IMR-90 (cell line): Measurements from ENCODE around the gene ADAMTS12. TPM values are rescaled to one million over a fixed set of nuclear protein-coding genes. Genes with fewer than 3 reads are reported as not detected.

ENCODE experiments used
- ATAC-seq: fragments of 200-7000 bp; cut with Tn5 transposase; 2 replicates; pipeline ENCODE4 v1.9.1; 2020; ENCODE audit warnings: low read depth, mild to moderate bottlenecking, moderate library complexity
- BruUV-seq: library from RNA; stranded (reverse); fragments of 400-500 nt; replicated peaks from 2 replicates; lab custom pipeline; 2021; lab: Mats Ljungman, UMichigan
- CTCF ChIA-PET: fragments of 300-600 bp; formaldehyde crosslinking; extraction: SDS; loops from one replicate; lab custom pipeline; 2021; ENCODE audit warnings: antibody characterized with exemption; lab: Yijun Ruan, JAX
- POLR2A ChIA-PET: fragments of 300-600 bp; sonication (Branson Sonifier 250); formaldehyde crosslinking; loops from one replicate; lab custom pipeline; 2022; ENCODE audit warnings: antibody characterized with exemption; ENCODE audit not compliant: unreplicated experiment; lab: Charles Lee
- DNase-seq: peaks from one replicate; pipeline ENCODE4 v3.0.0; 2013
- H2AFZ ChIP-seq: replicated peaks from 2 replicates; pipeline ENCODE3; 2013; ENCODE audit warnings: low read length, mild to moderate bottlenecking; ENCODE audit not compliant: poor library complexity
- H2AK5ac ChIP-seq: 2 replicates; pipeline ENCODE4 v1.6.1; 2013; ENCODE audit warnings: low read depth, low read length, inconsistent platforms
- H2AK9ac ChIP-seq: replicated peaks from 2 replicates; pipeline ENCODE3; 2013; ENCODE audit warnings: mild to moderate bottlenecking, low read depth, low read length, moderate library complexity; ENCODE audit not compliant: poor library complexity
- H2BK120ac ChIP-seq: 2 replicates; pipeline ENCODE4 v1.6.1; 2013; ENCODE audit warnings: low read depth, low read length, inconsistent platforms
- H2BK15ac ChIP-seq: 3 replicates; pipeline ENCODE4 v1.6.1; 2013; ENCODE audit warnings: low read depth, low read length, inconsistent platforms
- H2BK20ac ChIP-seq: 2 replicates; pipeline ENCODE4 v1.6.1; 2013; ENCODE audit warnings: low read depth, mild to moderate bottlenecking, inconsistent platforms, low read length, moderate library complexity
- H2BK5ac ChIP-seq: 2 replicates; pipeline ENCODE4 v1.6.1; 2013; ENCODE audit warnings: mild to moderate bottlenecking, low read depth, low read length, inconsistent platforms; ENCODE audit not compliant: poor library complexity, severe bottlenecking
- H3K14ac ChIP-seq: replicated peaks from 2 replicates; pipeline ENCODE4 v1.6.1; 2013; ENCODE audit warnings: low read depth, low read length, inconsistent platforms
- H3K18ac ChIP-seq: 2 replicates; pipeline ENCODE4 v1.6.1; 2013; ENCODE audit warnings: low read depth, low read length, control low read depth
- H3K23ac ChIP-seq: 2 replicates; pipeline ENCODE4 v1.6.1; 2013; ENCODE audit warnings: low read depth, low read length, inconsistent platforms
- H3K27ac ChIP-seq: 2 replicates; pipeline ENCODE4 v1.5.1; 2013; ENCODE audit warnings: mild to moderate bottlenecking, control low read depth, low read length; ENCODE audit not compliant: insufficient read depth
- H3K27me3 ChIP-seq: 2 replicates; pipeline ENCODE4 v1.6.1; 2013; ENCODE audit warnings: low read length; ENCODE audit not compliant: control insufficient read depth, insufficient read depth
- H3K36me3 ChIP-seq: 2 replicates; pipeline ENCODE4 v1.6.1; 2013; ENCODE audit warnings: low read length, mixed read lengths; ENCODE audit not compliant: control insufficient read depth, insufficient read depth
- H3K4ac ChIP-seq: 2 replicates; pipeline ENCODE4 v1.6.1; 2013; ENCODE audit warnings: low read depth, low read length, inconsistent platforms
- H3K4me1 ChIP-seq: 2 replicates; pipeline ENCODE4 v1.6.1; 2013; ENCODE audit warnings: low read length, mixed read lengths; ENCODE audit not compliant: control insufficient read depth, insufficient read depth
- H3K4me2 ChIP-seq: 2 replicates; pipeline ENCODE4 v1.6.1; 2013; ENCODE audit warnings: low read depth, mild to moderate bottlenecking, control low read depth, low read length, moderate library complexity
- H3K4me3 ChIP-seq: 2 replicates; pipeline ENCODE4 v1.5.1; 2013; ENCODE audit warnings: low read depth, mild to moderate bottlenecking, control low read depth, low read length, moderate library complexity; ENCODE audit not compliant: insufficient read depth
- H3K56ac ChIP-seq: 2 replicates; pipeline ENCODE4 v1.6.1; 2013; ENCODE audit warnings: low read length, inconsistent platforms; ENCODE audit not compliant: insufficient read depth; ENCODE audit errors: extremely low read depth
- H3K79me1 ChIP-seq, 2 experiments: 2 replicates each; pipeline ENCODE4 v1.6.1; 2013; ENCODE audit warnings: low read length in 2 of 2, inconsistent platforms in 1 of 2, low read depth in 1 of 2
- H3K9ac ChIP-seq: 2 replicates; pipeline ENCODE4 v1.6.1; 2013; ENCODE audit warnings: low read depth, low read length, control low read depth
- H3K9me1 ChIP-seq: 2 replicates; pipeline ENCODE4 v1.6.1; 2013; ENCODE audit warnings: low read length, inconsistent platforms; ENCODE audit not compliant: insufficient read depth
- H3K9me3 ChIP-seq: 2 replicates; pipeline ENCODE4 v1.6.1; 2013; ENCODE audit warnings: low read length; ENCODE audit not compliant: control insufficient read depth, insufficient read depth
- H4K20me1 ChIP-seq: 2 replicates; pipeline ENCODE4 v1.6.1; 2013; ENCODE audit warnings: low read length, inconsistent platforms; ENCODE audit not compliant: insufficient read depth
- H4K5ac ChIP-seq: 2 replicates; pipeline ENCODE4 v1.6.1; 2013; ENCODE audit warnings: mild to moderate bottlenecking, low read depth, low read length, control low read depth
- H4K8ac ChIP-seq, 2 experiments: 2 replicates each; pipeline ENCODE4 v1.6.1; 2013; ENCODE audit warnings: low read depth in 2 of 2, low read length in 2 of 2, control low read depth in 1 of 2, inconsistent platforms in 1 of 2
- H4K91ac ChIP-seq: 2 replicates; pipeline ENCODE4 v1.6.1; 2013; ENCODE audit warnings: low read depth, low read length, inconsistent platforms; ENCODE audit not compliant: insufficient read depth
- BHLHE40 ChIP-seq: fragments of 150-350 bp; IDR thresholded peaks from 2 replicates; pipeline ENCODE4 v1.6.1; 2016; ENCODE audit warnings: mild to moderate bottlenecking, low read depth, low read length
- CEBPB ChIP-seq: IDR thresholded peaks from 2 replicates; pipeline ENCODE4 v1.6.1; 2012; ENCODE audit warnings: low read depth, low read length, improper control_type of control experiment
- CTCF ChIP-seq: conservative IDR thresholded peaks from 2 replicates; pipeline ENCODE4 v1.5.1; 2012; ENCODE audit warnings: mild to moderate bottlenecking, low read depth, low read length, improper control_type of control experiment
- FOS ChIP-seq: fragments of 150-350 bp; IDR thresholded peaks from 2 replicates; pipeline ENCODE4 v1.6.1; 2016; ENCODE audit warnings: low read depth, low read length
- MAFK ChIP-seq: IDR thresholded peaks from 2 replicates; pipeline ENCODE4 v1.6.1; 2012; ENCODE audit warnings: low read depth, low read length, improper control_type of control experiment
- MAZ ChIP-seq: IDR thresholded peaks from 2 replicates; pipeline ENCODE4 v1.6.1; 2012; ENCODE audit warnings: low read depth, mild to moderate bottlenecking, low read length, improper control_type of control experiment, moderate library complexity, borderline replicate concordance
- MXI1 ChIP-seq: IDR thresholded peaks from 2 replicates; pipeline ENCODE4 v1.6.1; 2012; ENCODE audit warnings: low read depth, mild to moderate bottlenecking, low read length, moderate library complexity, borderline replicate concordance
- NFE2L2 ChIP-seq: fragments of 150-350 bp; IDR thresholded peaks from 2 replicates; pipeline ENCODE4 v1.6.1; 2016; ENCODE audit warnings: low read depth, mild to moderate bottlenecking, low read length
- POLR2A ChIP-seq: IDR thresholded peaks from 2 replicates; pipeline ENCODE4 v1.6.1; 2012; ENCODE audit warnings: mild to moderate bottlenecking, low read depth, low read length
- RAD21 ChIP-seq: IDR thresholded peaks from 2 replicates; pipeline ENCODE4 v1.6.1; 2012; ENCODE audit warnings: low read length, improper control_type of control experiment
- RCOR1 ChIP-seq: IDR thresholded peaks from 2 replicates; pipeline ENCODE4 v1.6.1; 2012; ENCODE audit warnings: mild to moderate bottlenecking, low read length, improper control_type of control experiment; ENCODE audit not compliant: insufficient replicate concordance
- RFX5 ChIP-seq: IDR thresholded peaks from 2 replicates; pipeline ENCODE4 v1.8.0; 2012; ENCODE audit warnings: low read depth, mild to moderate bottlenecking, low read length, moderate library complexity
- SMC3 ChIP-seq: fragments of 150-350 bp; IDR thresholded peaks from 2 replicates; pipeline ENCODE4 v1.6.1; 2016; ENCODE audit warnings: low read depth, mild to moderate bottlenecking, antibody characterized with exemption, low read length, moderate library complexity
- USF2 ChIP-seq: fragments of 150-350 bp; IDR thresholded peaks from 2 replicates; pipeline ENCODE4 v1.6.1; 2017; ENCODE audit warnings: mild to moderate bottlenecking, antibody characterized with exemption, low read length, low read depth
- WGBS, 2 experiments: methylation state at CpG; one replicate each; pipeline versions ENCODE4 v1.1.5 to v1.1.7; 2013; ENCODE audit warnings: missing lambda C conversion rate in 2 of 2; ENCODE audit not compliant: insufficient read length in 1 of 2; ENCODE audit errors: extremely low coverage in 2 of 2; 5-methylcytosine and 5-hydroxymethylcytosine counted together
- dilution Hi-C: fragments of 300-500 bp; cut with HindIII; formaldehyde crosslinking; loops from one replicate; pipeline ENCODE4 v1.14.3; 2018; ENCODE audit warnings: low sequenced_read_pairs; ENCODE audit not compliant: unreplicated experiment
- in situ Hi-C: fragments of 300-500 bp; cut with MboI; formaldehyde crosslinking; loops from 3 replicates; pipeline ENCODE4 v1.14.3; 2019; ENCODE audit warnings: low sequenced_read_pairs, inconsistent platforms, mixed read lengths
- intact Hi-C: fragments of 100-400 bp; cut with micrococcal nuclease; formaldehyde crosslinking; loops from 2 replicates; pipeline ENCODE4 v1.10.0; 2022
- polyA plus RNA-seq, 3 experiments: library from polyadenylated mRNA; depleted of rRNA; stranded (reverse); fragments of >200 nt; gene quantifications; 2 replicates each; pipeline ENCODE4 v1.2.3, GENCODE V29; 2012; ENCODE audit warnings: low replicate concordance in 1 of 3
- total RNA-seq: library from RNA; depleted of rRNA; stranded (reverse); fragments of >200 nt; gene quantifications from 2 replicates; pipeline ENCODE4 v1.2.3, GENCODE V29; 2012

Gene ADAMTS12
- total and polyA plus RNA-seq, 2 of the 4 experiments (the other 2 are of a cell fraction): 27.3 to 51.3 TPM

- no peaks in the 10 kb centered on the region for H4K20me1 ChIP-seq
- H3K36me3 ChIP-seq: peaks cover 4% of the 10 kb centered on the region; the same call in 1 of the 2 replicates
- H3K14ac ChIP-seq: no peak overlapping the region
- no peak for TF ChIP-seq NFE2L2
- TF ChIP-seq POLR2A: no peak
- TF ChIP-seq CEBPB: no peak
- no peak for TF ChIP-seq MAFK
- no peak for TF ChIP-seq SMC3
- TF ChIP-seq MXI1: no peak
- no peak for TF ChIP-seq USF2
- TF ChIP-seq RAD21: no peak
- no peak for TF ChIP-seq RFX5
- no peak for TF ChIP-seq BHLHE40
- TF ChIP-seq MAZ: no peak
- TF ChIP-seq RCOR1: no peak
- no peak for TF ChIP-seq CTCF
- no peak for TF ChIP-seq FOS
- no peak overlapping the region for H2AK5ac ChIP-seq
- H3K27ac ChIP-seq: no peak overlapping the region
- DNase-seq: no peak
- no peak overlapping the region for H2AK9ac ChIP-seq
- H2BK120ac ChIP-seq: no peak overlapping the region
- H3K4me1 ChIP-seq: peaks cover 3% of the 10 kb centered on the region; the same call in 1 of the 2 replicates
- H3K79me1 ChIP-seq: no peaks in the 10 kb centered on the region
- no CpG with 5 or more reads among the region's 7 CpGs for WGBS, 2 experiments
- no peak overlapping the region for H4K91ac ChIP-seq
- H2BK15ac ChIP-seq: no peak overlapping the region
- ChIA-PET CTCF (interaction anchor here (0.6 kb wide), 1 partner anchor 136 kb away, joined by 3 read pairs; no protein-coding TSS in a partner anchor), POLR2A (no interaction called here)
- H3K9me1 ChIP-seq: peaks cover 6% of the 10 kb centered on the region; the same call in 1 of the 2 replicates
- H3K27me3 ChIP-seq: no peaks in the 10 kb centered on the region
- no peak overlapping the region for H3K4me2 ChIP-seq
- H4K5ac ChIP-seq: no peak overlapping the region
- H3K18ac ChIP-seq: no peak overlapping the region
- no peak overlapping the region for H2BK20ac ChIP-seq
- H4K8ac ChIP-seq: no peak overlapping the region
- H3K56ac ChIP-seq: no peak overlapping the region
- in situ Hi-C loops (no loop called here), intact Hi-C loops (no loop called here), dilution Hi-C loops (no loop called here)
- no peak overlapping the region for H3K4me3 ChIP-seq
- no peak overlapping the region for H2AFZ ChIP-seq
- ATAC-seq: no peak
- no peak overlapping the region for H2BK5ac ChIP-seq
- no TSS peak for BruUV-seq
- no peak overlapping the region for H3K9ac ChIP-seq
- no peak overlapping the region for H3K23ac ChIP-seq
- H3K4ac ChIP-seq: no peak overlapping the region
- no peaks in the 10 kb centered on the region for H3K9me3 ChIP-seq
These were observed 309.4 kb downstream of the ADAMTS12 start for GRCh38 chr5:33582417-33582816.
